ENCODE results near the gene PEX16.

Gene PEX16

GRCh38 chr11:45876401-45876800 lies 41.3 kb downstream of the PEX16 start:
- DNase-seq (ENCODE audit: low read depth): no peak

GRCh38 chr11:45872651-45873356 lies 44.9 kb downstream of the PEX16 start:
- DNase-seq (ENCODE audit: low read depth): no peak

- DNase-seq (ENCODE audit: low read depth): no peak
Measured at GRCh38 chr11:45871638-45872037, 46.0 kb downstream of the PEX16 start.

- no peak for DNase-seq (ENCODE audit: low read depth)
Measured at GRCh38 chr11:45870706-45871105, 47.0 kb downstream of the PEX16 start.

GRCh38 chr11:45869551-45869950 lies 48.1 kb downstream of the PEX16 start:
- DNase-seq (ENCODE audit: low read depth): no peak

GRCh38 chr11:45864041-45864440 lies 53.6 kb downstream of the PEX16 start:
- no peak for DNase-seq (ENCODE audit: low read depth)

- DNase-seq (ENCODE audit: low read depth): no peak
Measured at GRCh38 chr11:45860764-45861510, 56.7 kb downstream of the PEX16 start.

GRCh38 chr11:45860348-45860747 lies 57.3 kb downstream of the PEX16 start:
- DNase-seq (ENCODE audit: low read depth): no peak

Data from stimulated activated CD8-positive, alpha-beta memory T cell treated with anti-CD3 and anti-CD28 coated beads, Interleukin-4, amount 100 ng/mL, for 24 hours (primary cell).